Measurements from ENCODE around the gene GRAP.

GRAP gene

GRCh38 chr17:18995220-18995619, 51.5 kb downstream of the GRAP start:
- TF ChIP-seq CTCF (IDR thresholded peaks at IDR 0.05), result no peak
- Histone ChIP-seq H3K27me3 (peaks cover 9% of the 10 kb centered on the region), H3K4me3 (ENCODE audit: low read depth in 1 of 2, low read length in 1 of 2) (no peak overlapping the region), H3K9me3 (no peaks in the 10 kb centered on the region), H3K36me3 (peaks cover 17% of the 10 kb centered on the region), H3K27ac (no peak overlapping the region), H3K4me1 (ENCODE audit: control insufficient read depth in 1 of 2, insufficient read depth in 1 of 2, low read depth in 1 of 2, low read length in 1 of 2) (peaks cover 9% of the 10 kb centered on the region in 2 experiments)

DNA sequence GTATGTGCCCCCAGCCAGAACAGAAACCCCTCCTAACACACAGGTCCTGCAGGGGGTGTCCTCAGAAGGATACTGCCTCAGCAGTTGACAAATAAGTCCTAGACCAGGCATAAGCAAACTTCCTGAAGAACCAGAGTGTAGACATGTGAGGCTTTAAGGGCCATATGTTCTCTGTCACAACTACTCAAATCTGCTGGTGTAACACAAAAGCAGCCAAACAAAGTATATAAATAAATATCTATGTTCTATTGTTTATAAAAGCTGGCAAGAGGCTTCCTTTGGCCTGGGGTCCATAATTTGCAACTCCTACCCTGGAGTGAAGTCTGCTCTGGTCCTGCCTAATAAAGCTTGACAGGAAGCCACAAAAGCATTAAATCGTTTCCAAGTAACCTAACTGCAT, 52.1 kb downstream of the GRAP start:
- no peak for TF ChIP-seq CTCF (IDR thresholded peaks at IDR 0.05)
- H3K27ac ChIP-seq, result no peak overlapping the region
- no peak overlapping the region for H3K4me3 ChIP-seq (ENCODE audit: low read depth in 1 of 2, low read length in 1 of 2)
- peaks cover 17% of the 10 kb centered on the region for H3K36me3 ChIP-seq
- peaks cover 9% of the 10 kb centered on the region in 2 experiments for H3K4me1 ChIP-seq (ENCODE audit: control insufficient read depth in 1 of 2, insufficient read depth in 1 of 2, low read depth in 1 of 2, low read length in 1 of 2)
- H3K27me3 ChIP-seq, result peaks cover 9% of the 10 kb centered on the region
- H3K9me3 ChIP-seq, result no peaks in the 10 kb centered on the region

DNA sequence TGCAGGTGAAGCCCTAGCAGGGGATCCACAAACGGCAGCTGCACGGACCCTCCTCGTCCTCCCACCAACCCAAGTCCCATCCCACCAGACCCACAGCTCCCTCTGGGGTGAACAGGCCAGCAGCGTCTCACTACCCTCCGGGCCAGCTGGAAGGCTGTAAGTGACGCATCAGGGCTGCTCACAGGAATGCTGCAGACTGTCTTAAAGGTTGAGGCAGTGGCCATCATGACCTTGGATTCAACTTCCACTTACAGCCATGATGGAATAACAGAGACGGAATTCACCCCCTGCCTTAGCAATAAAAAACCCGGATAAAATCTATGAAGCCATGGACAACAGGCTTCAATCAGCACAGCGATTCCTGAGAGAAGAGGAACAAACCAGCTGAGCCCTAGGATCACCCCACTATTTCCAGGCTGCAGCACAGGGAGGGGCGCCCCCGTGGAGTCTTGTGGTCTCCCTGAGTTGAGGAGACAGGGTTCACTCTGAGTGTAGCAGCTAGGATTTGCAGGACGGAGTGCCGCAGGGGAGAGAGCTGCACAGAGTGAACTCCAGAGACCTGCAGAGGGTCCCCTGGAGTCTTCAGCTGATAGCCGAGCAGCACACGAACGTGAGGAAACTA, 52.7 kb downstream of the GRAP start:
- peaks cover 23% of the 10 kb centered on the region for H3K36me3 ChIP-seq
- H3K4me3 ChIP-seq (ENCODE audit: low read depth in 1 of 2, low read length in 1 of 2), result no peak overlapping the region
- H3K9me3 ChIP-seq, result no peaks in the 10 kb centered on the region
- peaks cover 9% of the 10 kb centered on the region for H3K27me3 ChIP-seq
- H3K27ac ChIP-seq, result no peak overlapping the region
- H3K4me1 ChIP-seq (ENCODE audit: control insufficient read depth in 1 of 2, insufficient read depth in 1 of 2, low read depth in 1 of 2, low read length in 1 of 2), result peaks cover 9% of the 10 kb centered on the region in 2 experiments
- TF ChIP-seq CTCF (IDR thresholded peaks at IDR 0.05), result no peak

- peaks cover 9% of the 10 kb centered on the region in 2 experiments for H3K4me1 ChIP-seq (ENCODE audit: control insufficient read depth in 1 of 2, insufficient read depth in 1 of 2, low read depth in 1 of 2, low read length in 1 of 2)
- no peak for TF ChIP-seq CTCF (IDR thresholded peaks at IDR 0.05)
- H3K27ac ChIP-seq, result no peak overlapping the region
- no peaks in the 10 kb centered on the region for H3K9me3 ChIP-seq
- H3K27me3 ChIP-seq, result peaks cover 9% of the 10 kb centered on the region
- no peak overlapping the region for H3K4me3 ChIP-seq (ENCODE audit: low read depth in 1 of 2, low read length in 1 of 2)
- peaks cover 38% of the 10 kb centered on the region for H3K36me3 ChIP-seq
Observed at GRCh38 chr17:18992454-18993130, 54.2 kb downstream of the GRAP start.

GRCh38 chr17:18991531-18992315, 55.0 kb downstream of the GRAP start:
- Histone ChIP-seq H3K27me3 (peaks cover 9% of the 10 kb centered on the region), H3K36me3 (peaks cover 46% of the 10 kb centered on the region), H3K4me1 (ENCODE audit: control insufficient read depth in 1 of 2, insufficient read depth in 1 of 2, low read depth in 1 of 2, low read length in 1 of 2) (peaks cover 9% of the 10 kb centered on the region in 2 experiments), H3K4me3 (ENCODE audit: low read depth in 1 of 2, low read length in 1 of 2) (no peak overlapping the region), H3K27ac (no peak overlapping the region), H3K9me3 (no peaks in the 10 kb centered on the region)
- no peak for TF ChIP-seq CTCF (IDR thresholded peaks at IDR 0.05)
